NOMO-1 treated with dmso at 0.1 percent for 144 hours (cell line): ENCODE data around the gene RASSF3.
"Not testable (repeated sequence)": the region's sequence is repeated elsewhere in the genome, so short reads cannot be mapped to it uniquely, and the experiment has no call there.

ENCODE experiments used
- DNase-seq: peaks from one replicate; lab custom pipeline; 2025; ENCODE audit not compliant: unreplicated experiment; lab: John Stamatoyannopoulos, UW

The RASSF3 gene

GRCh38 chr12:64631197-64631596, 20.9 kb downstream of the RASSF3 start:
- DNase-seq = no peak

GRCh38 chr12:64633011-64633939, 23.0 kb downstream of the RASSF3 start:
- no peak for DNase-seq

GRCh38 chr12:64633940-64634337, 23.6 kb downstream of the RASSF3 start:
- no peak for DNase-seq

GRCh38 chr12:64634508-64635092, 24.3 kb downstream of the RASSF3 start:
- DNase-seq = no peak

- no peak for DNase-seq
Observed at GRCh38 chr12:64635356-64635998, 25.2 kb downstream of the RASSF3 start.

GRCh38 chr12:64636856-64637255, 26.6 kb downstream of the RASSF3 start:
- DNase-seq = no peak

- DNase-seq = no peak
Observed at GRCh38 chr12:64639466-64639865, 29.2 kb downstream of the RASSF3 start.

- DNase-seq = no peak
Observed at GRCh38 chr12:64646318-64646717, 36.0 kb downstream of the RASSF3 start.

- DNase-seq = no peak
Observed at GRCh38 chr12:64649487-64649886, 39.2 kb downstream of the RASSF3 start.

- no peak for DNase-seq
Observed at GRCh38 chr12:64650762-64651161, 40.5 kb downstream of the RASSF3 start.

- no peak for DNase-seq
Observed at GRCh38 chr12:64652346-64652745, 42.1 kb downstream of the RASSF3 start.

GRCh38 chr12:64653123-64653522, 42.8 kb downstream of the RASSF3 start:
- no peak for DNase-seq

GRCh38 chr12:64653907-64654306, 43.6 kb downstream of the RASSF3 start:
- DNase-seq = not testable (repeated sequence)

GRCh38 chr12:64655141-64655540, 44.8 kb downstream of the RASSF3 start:
- no peak for DNase-seq

GRCh38 chr12:64656429-64656828, 46.1 kb downstream of the RASSF3 start:
- no peak for DNase-seq

- no peak for DNase-seq
Observed at GRCh38 chr12:64658892-64659481, 48.7 kb downstream of the RASSF3 start.

- no peak for DNase-seq
Observed at GRCh38 chr12:64660237-64661018, 50.1 kb downstream of the RASSF3 start.

- DNase-seq = no peak
Observed at GRCh38 chr12:64663015-64663414, 52.7 kb downstream of the RASSF3 start.

- DNase-seq = no peak
Observed at GRCh38 chr12:64665514-64665913, 55.2 kb downstream of the RASSF3 start.

- DNase-seq = no peak
Observed at GRCh38 chr12:64666054-64666914, 56.0 kb downstream of the RASSF3 start.
